AG09319 (cell line): Measurements from ENCODE around the gene ZBTB20.

ENCODE experiments used
- DNase-seq: peaks from one replicate; pipeline ENCODE4 v3.0.0-alpha.2; 2010; ENCODE audit warnings: low read depth; ENCODE audit errors: extremely low read depth
- CTCF ChIP-seq: IDR thresholded peaks from 2 replicates; pipeline ENCODE4 v1.5.1; 2011; ENCODE audit warnings: low read depth, mild to moderate bottlenecking, inconsistent platforms, low read length, moderate library complexity

Gene ZBTB20

GRCh38 chr3:114789803-114790202, 357.3 kb downstream of the ZBTB20 start:
- TF ChIP-seq CTCF, result no peak
- DNase-seq, result no peak

- DNase-seq, result no peak
- no peak for TF ChIP-seq CTCF
Measured at GRCh38 chr3:114775395-114775794, 371.7 kb downstream of the ZBTB20 start.

- no peak for DNase-seq
- no peak for TF ChIP-seq CTCF
Measured at GRCh38 chr3:114770874-114771273, 376.2 kb downstream of the ZBTB20 start.

- no peak for TF ChIP-seq CTCF
- DNase-seq, result no peak
Measured at GRCh38 chr3:114764056-114764492, 383.0 kb downstream of the ZBTB20 start.

- no peak for DNase-seq
- TF ChIP-seq CTCF, result no peak
Measured at GRCh38 chr3:114762144-114762543, 384.9 kb downstream of the ZBTB20 start.

DNA sequence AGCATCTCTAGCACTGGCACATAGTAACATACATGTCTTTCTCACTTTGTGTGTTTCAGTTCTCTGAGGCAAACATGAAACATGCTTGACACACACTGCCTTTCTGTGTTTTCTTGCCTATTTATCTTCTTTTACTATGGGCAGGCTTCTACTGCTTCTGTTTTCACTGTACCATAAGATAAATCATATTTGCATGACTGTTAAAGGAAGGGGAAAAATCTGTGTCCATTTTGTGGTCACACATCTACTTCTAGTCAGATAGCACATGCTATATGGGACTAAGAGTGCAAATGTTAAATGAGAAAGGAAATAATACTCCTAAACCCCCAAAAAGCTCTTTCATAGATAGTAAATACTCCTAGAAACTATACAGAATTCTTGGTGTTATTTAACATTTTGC, 386.4 kb downstream of the ZBTB20 start:
- no peak for TF ChIP-seq CTCF
- DNase-seq, result no peak

DNA sequence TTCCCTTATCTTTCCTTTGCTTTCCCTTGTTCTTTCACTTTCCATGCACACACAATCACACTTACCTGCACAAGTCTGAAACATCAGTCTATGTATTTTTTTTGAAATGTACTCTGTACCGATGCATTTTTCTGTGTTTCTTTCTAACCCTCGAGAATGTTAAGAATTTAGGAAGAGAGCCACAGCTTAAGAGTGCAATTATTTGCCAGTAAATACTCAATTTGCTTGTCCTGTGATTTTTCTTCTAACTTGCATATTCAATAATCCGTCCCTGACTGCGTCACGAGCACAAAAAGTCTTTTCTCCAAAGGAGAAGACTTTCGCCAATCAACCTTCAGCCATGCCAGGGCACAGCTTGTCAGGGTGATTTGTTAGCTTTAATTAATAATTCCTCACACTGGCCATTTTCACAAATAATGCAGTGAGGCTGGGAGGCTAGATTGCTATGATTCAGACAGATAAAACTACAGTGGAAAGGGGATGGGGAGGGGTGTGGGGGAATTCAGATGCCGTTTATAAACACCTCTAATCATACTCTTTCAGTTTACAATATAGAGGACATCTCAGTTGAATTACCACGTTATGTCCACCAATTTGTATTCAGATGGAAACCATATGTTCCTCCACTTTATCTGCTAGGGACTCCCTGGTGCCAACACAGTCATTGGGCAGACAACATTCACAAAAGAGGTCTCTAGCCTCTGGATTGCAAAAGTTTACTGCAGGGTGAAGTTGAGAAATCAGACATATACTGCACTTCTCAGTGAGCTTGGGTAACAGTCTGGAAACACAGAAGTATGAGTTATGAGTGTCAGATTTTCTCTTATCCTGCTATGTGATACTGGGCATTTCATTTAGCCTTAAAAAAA, 388.0 kb downstream of the ZBTB20 start:
- peak; percentile 56 for DNase-seq
- TF ChIP-seq CTCF, result no peak
